ENCODE measurements around the gene CMYA5. TPM values are rescaled to one million over a fixed set of nuclear protein-coding genes. Genes with fewer than 3 reads are reported as not detected.

The CMYA5 gene
- 0.35 and 2.8 TPM in 2 replicates for total RNA-seq

- no peak for DNase-seq (ENCODE audit: low read depth)
- H3K4me3 ChIP-seq (ENCODE audit: low read depth, low read length) = peak within 1 kb of the TSS; percentile 46
- no peak for TF ChIP-seq CTCF (conservative IDR thresholded peaks at IDR 0.05; ENCODE audit: low read depth, low read length)
These were observed at the start of gene CMYA5 for GRCh38 chr5:79689541-79690466. CMYA5 (plus strand) TSS chr5:79689836; CDS start chr5:79689908, 72 bp downstream.

DNA sequence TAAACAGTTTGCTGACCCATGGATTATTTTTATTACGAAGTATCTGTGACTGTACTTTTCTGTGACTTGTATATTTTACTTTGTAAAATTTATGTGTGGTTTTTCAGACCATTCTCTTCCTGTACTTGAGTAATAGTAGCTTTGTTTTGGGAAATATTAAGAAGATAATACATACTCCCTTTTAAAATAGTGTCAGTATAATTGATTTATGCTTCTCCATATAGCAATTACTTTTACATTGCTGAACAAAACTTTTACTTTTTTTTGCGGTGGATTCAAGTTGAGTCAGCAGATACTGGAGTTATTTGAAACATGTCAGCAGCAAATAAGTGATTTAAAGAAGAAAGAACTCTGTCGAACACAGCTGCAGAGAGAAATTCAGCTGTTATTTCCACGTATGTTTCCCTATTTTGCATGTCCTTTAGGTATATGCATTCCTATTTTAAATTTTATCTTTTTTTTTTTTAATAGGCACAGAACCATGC, 49.0 kb upstream of the CMYA5 start:
- no peak for DNase-seq (ENCODE audit: low read depth)
- no peak for TF ChIP-seq CTCF (conservative IDR thresholded peaks at IDR 0.05; ENCODE audit: low read depth, low read length)
- H3K4me3 ChIP-seq (ENCODE audit: low read depth, low read length) = no peak overlapping the region

GRCh38 chr5:79641414-79641813, 48.2 kb upstream of the CMYA5 start:
- no peak for TF ChIP-seq CTCF (conservative IDR thresholded peaks at IDR 0.05; ENCODE audit: low read depth, low read length)
- no peak overlapping the region for H3K4me3 ChIP-seq (ENCODE audit: low read depth, low read length)
- no peak for DNase-seq (ENCODE audit: low read depth)

DNA sequence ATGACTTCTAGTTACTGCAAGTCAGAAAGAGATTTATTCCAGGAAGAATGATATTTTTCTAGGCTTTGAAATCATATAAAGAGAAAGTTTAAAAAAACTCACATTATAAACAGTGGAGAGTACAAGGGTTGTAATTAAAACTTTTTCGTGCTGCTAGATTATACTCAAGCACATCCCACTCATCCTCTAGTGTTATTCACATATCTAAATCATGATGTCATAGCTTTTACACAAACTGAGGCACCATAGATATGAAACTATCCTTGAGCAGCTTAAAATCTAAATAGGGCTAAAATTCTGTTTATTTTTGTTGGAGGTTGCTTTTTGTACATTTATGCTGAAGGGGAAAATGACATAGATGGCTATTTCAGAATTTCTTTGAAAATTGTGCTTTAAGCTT, 47.4 kb upstream of the CMYA5 start:
- TF ChIP-seq CTCF (conservative IDR thresholded peaks at IDR 0.05; ENCODE audit: low read depth, low read length) = no peak
- H3K4me3 ChIP-seq (ENCODE audit: low read depth, low read length) = no peak overlapping the region
- no peak for DNase-seq (ENCODE audit: low read depth)

- DNase-seq (ENCODE audit: low read depth) = no peak
- H3K4me3 ChIP-seq (ENCODE audit: low read depth, low read length) = no peak overlapping the region
- TF ChIP-seq CTCF (conservative IDR thresholded peaks at IDR 0.05; ENCODE audit: low read depth, low read length) = no peak
These were observed 35.8 kb upstream of the CMYA5 start for GRCh38 chr5:79653843-79654242.

- H3K4me3 ChIP-seq (ENCODE audit: low read depth, low read length) = no peak overlapping the region
- DNase-seq (ENCODE audit: low read depth) = no peak
- no peak for TF ChIP-seq CTCF (conservative IDR thresholded peaks at IDR 0.05; ENCODE audit: low read depth, low read length)
These were observed 26.4 kb upstream of the CMYA5 start for GRCh38 chr5:79663212-79663611.
